HG03097 (cell line): ENCODE results near the gene RNF126.
A peak's percentile ranks its signal among the peaks of the same experiment; 100 is the strongest.

Source experiments
- ATAC-seq: cut with Tn5 transposase; IDR thresholded peaks from one replicate; pipeline ENCODE4 v1.9.1; 2021; ENCODE audit not compliant: unreplicated experiment, low FRiP score

Gene RNF126

GRCh38 chr19:648305-648704 is 14.7 kb downstream of the RNF126 start:
- no peak for ATAC-seq

GRCh38 chr19:647566-648284 is 15.3 kb downstream of the RNF126 start:
- no peak for ATAC-seq

- no peak for ATAC-seq
Measured at GRCh38 chr19:646779-647565, 16.0 kb downstream of the RNF126 start.

- ATAC-seq, result no peak
Measured at GRCh38 chr19:645912-646778, 16.9 kb downstream of the RNF126 start.

- ATAC-seq, result no peak
Measured at GRCh38 chr19:644789-645188, 18.2 kb downstream of the RNF126 start.

- no peak for ATAC-seq
Measured at GRCh38 chr19:644363-644762, 18.7 kb downstream of the RNF126 start.

- ATAC-seq, result no peak
Measured at GRCh38 chr19:643736-644135, 19.3 kb downstream of the RNF126 start.

- no peak for ATAC-seq
Measured at GRCh38 chr19:642767-643727, 20.0 kb downstream of the RNF126 start.

- ATAC-seq, result no peak
Measured at GRCh38 chr19:641702-642101, 21.3 kb downstream of the RNF126 start.

GRCh38 chr19:640606-641189 is 22.3 kb downstream of the RNF126 start:
- no peak for ATAC-seq

GRCh38 chr19:640161-640558 is 22.9 kb downstream of the RNF126 start:
- ATAC-seq, result no peak

- no peak for ATAC-seq
Measured at GRCh38 chr19:639253-640160, 23.5 kb downstream of the RNF126 start, which contains the start of gene FGF22. FGF22 (plus strand) TSS chr19:639879; CDS start chr19:639926, 47 bp downstream.

GRCh38 chr19:638906-639252 is 24.1 kb downstream of the RNF126 start:
- no peak for ATAC-seq

- no peak for ATAC-seq
Measured at GRCh38 chr19:634975-635652, 27.9 kb downstream of the RNF126 start.

- ATAC-seq, result no peak
Measured at GRCh38 chr19:633786-634639, 29.0 kb downstream of the RNF126 start.

GRCh38 chr19:633068-633785 is 29.8 kb downstream of the RNF126 start, which contains the start of gene POLRMT:
POLRMT (minus strand) TSS chr19:633537; CDS start chr19:633512, 25 bp downstream.
- ATAC-seq, result peak; percentile 79
